Measurements from ENCODE around the gene PLEKHD1. TPM values are rescaled to one million over a fixed set of nuclear protein-coding genes. Genes with fewer than 3 reads are reported as not detected.

The PLEKHD1 gene
- total and polyA plus RNA-seq, 2 of the 8 experiments (the other 6 are each of a cell fraction or from before 2014, with no cell fraction given), result 0.24 to 0.48 TPM

DNA sequence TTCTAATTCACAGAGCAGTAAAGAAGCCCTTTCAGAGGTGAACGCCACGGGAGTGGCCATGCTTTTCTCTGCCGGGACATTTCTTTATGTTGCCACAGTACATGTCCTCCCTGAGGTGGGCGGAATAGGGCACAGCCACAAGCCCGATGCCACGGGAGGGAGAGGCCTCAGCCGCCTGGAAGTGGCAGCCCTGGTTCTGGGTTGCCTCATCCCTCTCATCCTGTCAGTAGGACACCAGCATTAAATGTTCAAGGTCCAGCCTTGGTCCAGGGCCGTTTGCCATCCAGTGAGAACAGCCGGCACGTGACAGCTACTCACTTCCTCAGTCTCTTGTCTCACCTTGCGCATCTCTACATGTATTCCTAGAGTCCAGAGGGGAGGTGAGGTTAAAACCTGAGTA, 26.2 kb upstream of the PLEKHD1 start:
- Histone ChIP-seq H2BK20ac (ENCODE audit: low read length) (no peak overlapping the region), H2BK5ac (ENCODE audit: low read depth, low read length) (no peak overlapping the region), H3K4me1 (replicated peaks in 1 of 4; ENCODE audit: control insufficient read depth in 3 of 4, insufficient read depth in 4 of 4, low read length in 3 of 4) (no peaks in the 10 kb centered on the region), H4K5ac (ENCODE audit: insufficient read length, low read depth, low read length) (no peak overlapping the region), H3K9ac (replicated peaks in 1 of 4; ENCODE audit: extremely low read depth in 1 of 4, low read depth in 3 of 4, low read length in 3 of 4) (no peak overlapping the region), H3K14ac (ENCODE audit: insufficient read length) (no peak overlapping the region), H3K4ac (replicated peaks; ENCODE audit: insufficient read length, low read depth, low read length) (no peak overlapping the region), H3K27ac (ENCODE audit: low read depth, low read length) (no peak overlapping the region), H3K4me2 (ENCODE audit: insufficient read depth in 1 of 2, low read depth in 2 of 2, low read length in 2 of 2) (no peak overlapping the region), H3K79me1 (ENCODE audit: low read depth, low read length) (no peaks in the 10 kb centered on the region), H2BK120ac (replicated peaks; ENCODE audit: low read depth, low read length) (no peak overlapping the region), H2AFZ (ENCODE audit: low read length) (no peak overlapping the region), H3K27me3 (replicated peaks in 1 of 4; ENCODE audit: control insufficient read depth in 3 of 4, extremely low read depth in 1 of 4, insufficient read depth in 3 of 4, low read length in 3 of 4) (no peaks in the 10 kb centered on the region), H3K18ac (ENCODE audit: extremely low read depth, low read length) (no peak overlapping the region), H2BK12ac (ENCODE audit: low read depth, low read length) (no peak overlapping the region), H3K4me3 (ENCODE audit: extremely low read depth in 1 of 4, insufficient read depth in 2 of 4, low read depth in 3 of 4, low read length in 4 of 4) (no peak overlapping the region), H3K56ac (replicated peaks; ENCODE audit: insufficient read length, low read depth, low read length) (no peak overlapping the region), H3K9me3 (ENCODE audit: insufficient read depth in 2 of 2, low read depth in 1 of 2, low read length in 1 of 2) (no peaks in the 10 kb centered on the region), H4K20me1 (replicated peaks in 1 of 2; ENCODE audit: control insufficient read depth in 1 of 2, insufficient read depth in 2 of 2, low read length in 2 of 2) (peaks cover 0 to 5% of the 10 kb centered on the region in 2 experiments), H3K79me2 (ENCODE audit: control insufficient read depth in 1 of 2, insufficient read depth in 2 of 2, low read length in 2 of 2) (no peaks in the 10 kb centered on the region), H3K23me2 (ENCODE audit: low read depth, low read length) (no peaks in the 10 kb centered on the region), H4K91ac (replicated peaks; ENCODE audit: insufficient read length, low read length) (no peak overlapping the region), H3K36me3 (ENCODE audit: control insufficient read depth in 2 of 4, insufficient read depth in 4 of 4, low read length in 3 of 4) (peaks cover 0 to 18% (median 8%) of the 10 kb centered on the region in 4 experiments; a peak in 5 of 8 replicates), H2AK5ac (ENCODE audit: low read depth, low read length) (no peak overlapping the region), H4K8ac (ENCODE audit: extremely low read depth, insufficient read depth, low read length) (no peak overlapping the region), H3K23ac (ENCODE audit: insufficient read length) (no peak overlapping the region), H2BK15ac (ENCODE audit: low read length) (no peak overlapping the region)
- ChIA-PET CTCF (ENCODE audit: partially characterized antibody) (interaction anchor here (0.6 to 3.0 kb wide), 13 partner anchors 8 to 216 kb away, joined by 3 to 19 read pairs (median 7); partner anchors contain the start of genes ERH and SLC39A9), POLR2A (ENCODE audit: partially characterized antibody) (interaction anchor here (1.1 to 1.4 kb wide), 4 partner anchors 14 to 90 kb away, joined by 3 to 6 read pairs (median 4); partner anchors contain the start of genes ERH and SLC39A9)
- no peak for DNase-seq (ENCODE audit: low read depth in 1 of 2, low spot score in 2 of 2)
- FAIRE-seq, result no peak
- 91% methylated on average over 11 of the region's 11 CpGs; no CpG with 5 or more reads in 1 of the 2 experiments for WGBS, 2 experiments (ENCODE audit: extremely low coverage in 1 of 2, insufficient coverage in 1 of 2, insufficient read length in 1 of 2, insufficient replicate concordance in 2 of 2, low coverage in 1 of 2, low lambda C conversion rate in 2 of 2, missing lambda C conversion rate in 1 of 2)
- TF ChIP-seq, protein P1, sequence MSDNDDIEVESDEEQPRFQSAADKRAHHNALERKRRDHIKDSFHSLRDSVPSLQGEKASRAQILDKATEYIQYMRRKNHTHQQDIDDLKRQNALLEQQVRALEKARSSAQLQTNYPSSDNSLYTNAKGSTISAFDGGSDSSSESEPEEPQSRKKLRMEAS (IDR thresholded peaks at IDR 0.05), result no peak
